Adrenal gland (tissue), 5 donors: ENCODE measurements around the gene PANK1.

Experiments
- POLR2A ChIP-seq, 2 donors: fragments of 450-650 bp; IDR thresholded peaks; one replicate each; pipeline ENCODE4 v1.6.1; 2017; ENCODE audit warnings: antibody characterized with exemption in 2 of 2, mild to moderate bottlenecking in 2 of 2, moderate library complexity in 1 of 2
- TF ChIP-seq, protein P1 (sequence below), 6 experiments: fragments of 450-650 bp in 4 of 6; fragments of 200-600 bp in 2 of 6; sonication (generic) in 1 of 6; IDR thresholded peaks; 1 replicate in 5 of 6; 2 replicates in 1 of 6; pipeline versions ENCODE4 v1.5.1 to v1.8.0; 2016 to 2021; ENCODE audit warnings: antibody characterized with exemption in 6 of 6, mild to moderate bottlenecking in 2 of 6, moderate library complexity in 1 of 6
- donor health status: DM: no; HTN: no; CAD: no.

- TF ChIP-seq POLR2A (IDR thresholded peaks at IDR 0.05), result no peak
- TF ChIP-seq, protein P1, sequence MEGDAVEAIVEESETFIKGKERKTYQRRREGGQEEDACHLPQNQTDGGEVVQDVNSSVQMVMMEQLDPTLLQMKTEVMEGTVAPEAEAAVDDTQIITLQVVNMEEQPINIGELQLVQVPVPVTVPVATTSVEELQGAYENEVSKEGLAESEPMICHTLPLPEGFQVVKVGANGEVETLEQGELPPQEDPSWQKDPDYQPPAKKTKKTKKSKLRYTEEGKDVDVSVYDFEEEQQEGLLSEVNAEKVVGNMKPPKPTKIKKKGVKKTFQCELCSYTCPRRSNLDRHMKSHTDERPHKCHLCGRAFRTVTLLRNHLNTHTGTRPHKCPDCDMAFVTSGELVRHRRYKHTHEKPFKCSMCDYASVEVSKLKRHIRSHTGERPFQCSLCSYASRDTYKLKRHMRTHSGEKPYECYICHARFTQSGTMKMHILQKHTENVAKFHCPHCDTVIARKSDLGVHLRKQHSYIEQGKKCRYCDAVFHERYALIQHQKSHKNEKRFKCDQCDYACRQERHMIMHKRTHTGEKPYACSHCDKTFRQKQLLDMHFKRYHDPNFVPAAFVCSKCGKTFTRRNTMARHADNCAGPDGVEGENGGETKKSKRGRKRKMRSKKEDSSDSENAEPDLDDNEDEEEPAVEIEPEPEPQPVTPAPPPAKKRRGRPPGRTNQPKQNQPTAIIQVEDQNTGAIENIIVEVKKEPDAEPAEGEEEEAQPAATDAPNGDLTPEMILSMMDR (IDR thresholded peaks at IDR 0.05), result no peak
Measured at GRCh38 chr10:89690027-89690426, 45.0 kb upstream of the PANK1 start.
